ENCODE measurements around the gene NUDT3. TPM values are rescaled to one million over a fixed set of nuclear protein-coding genes. Genes with fewer than 3 reads are reported as not detected.

The NUDT3 gene
- total and polyA plus RNA-seq, 9 of the 15 experiments (the other 6 are each of a cell fraction or from before 2014, with no cell fraction given) = 5.4 to 81.2 (median 56.4) TPM

DNA sequence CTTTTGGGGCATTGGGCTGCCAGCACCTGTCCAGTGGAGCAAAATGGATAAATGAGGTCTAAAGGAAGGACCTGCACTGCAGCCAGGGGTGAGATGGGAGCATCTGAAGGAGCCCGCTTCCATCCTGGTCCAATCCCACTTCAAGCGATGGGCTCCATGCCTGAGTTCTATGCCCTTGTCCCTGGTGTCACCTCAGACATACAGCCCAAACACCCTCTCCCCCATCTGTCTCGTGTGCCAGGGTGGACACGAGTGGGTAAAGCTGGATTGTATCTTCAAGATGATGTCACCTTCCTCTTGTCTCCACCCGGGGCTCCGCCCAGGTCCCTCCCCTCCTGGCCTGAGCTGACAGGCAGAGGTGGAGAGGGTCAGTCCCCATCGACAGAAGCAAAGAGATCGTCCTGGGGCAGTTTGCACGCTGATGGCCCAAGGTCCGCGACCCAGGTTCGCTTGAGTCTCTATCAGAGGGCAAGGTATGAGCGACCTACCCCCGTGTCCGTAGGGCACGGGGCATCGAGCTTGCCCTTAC lies 144.2 kb downstream of the NUDT3 start (continued):
- TF ChIP-seq POLR3G (IDR thresholded peaks at IDR 0.05; ENCODE audit: extremely low read depth, insufficient read length, insufficient replicate concordance) (no peak), MEF2D (tag; conservative IDR thresholded peaks at IDR 0.05; ENCODE audit: low read depth) (no peak), TEAD4 (IDR thresholded peaks at IDR 0.05; ENCODE audit: low read length) (no peak), TEAD4 (CRISPR knock-in tag; IDR thresholded peaks at IDR 0.05; ENCODE audit: borderline replicate concordance) (no peak), SMAD1 (IDR thresholded peaks at IDR 0.05; ENCODE audit: low read depth, low read length, partially characterized antibody) (peak; percentile 62), ZNF224 (CRISPR knock-in tag; IDR thresholded peaks at IDR 0.05) (peak; percentile 25; the same call in 1 of the 2 replicates), ZNF57 (CRISPR knock-in tag; IDR thresholded peaks at IDR 0.05) (0 out of 2 replicates have a peak, but pooled peaks have one; percentile 10), CREM (IDR thresholded peaks at IDR 0.05; ENCODE audit: low read depth) (peak; percentile 43; the same call in 1 of the 2 replicates), CTBP1 (IDR thresholded peaks at IDR 0.05; ENCODE audit: borderline replicate concordance) (no peak; the same call in 1 of the 2 replicates), JUND (IDR thresholded peaks at IDR 0.05; ENCODE audit: borderline replicate concordance, low read depth, low read length) (peak; percentile 90), JUND (tag; IDR thresholded peaks at IDR 0.05; ENCODE audit: borderline replicate concordance, low read depth, low read length) (peak; percentile 87; the same call in 2 of the 3 replicates), U2AF2 (optimal IDR thresholded peaks at IDR 0.05; ENCODE audit: low read depth, low read length) (no peak), RBM39 (optimal IDR thresholded peaks at IDR 0.05; ENCODE audit: low read depth, low read length) (peak; percentile 10), POLR2AphosphoS2 (IDR thresholded peaks at IDR 0.05; ENCODE audit: low read length) (peak; percentile 15; the same call in 1 of the 2 replicates), SAP30 (IDR thresholded peaks at IDR 0.05; ENCODE audit: borderline replicate concordance, insufficient read depth, low read depth, low read length, poor library complexity, severe bottlenecking) (peak; percentile 86)
- TF ChIP-seq, protein P1, sequence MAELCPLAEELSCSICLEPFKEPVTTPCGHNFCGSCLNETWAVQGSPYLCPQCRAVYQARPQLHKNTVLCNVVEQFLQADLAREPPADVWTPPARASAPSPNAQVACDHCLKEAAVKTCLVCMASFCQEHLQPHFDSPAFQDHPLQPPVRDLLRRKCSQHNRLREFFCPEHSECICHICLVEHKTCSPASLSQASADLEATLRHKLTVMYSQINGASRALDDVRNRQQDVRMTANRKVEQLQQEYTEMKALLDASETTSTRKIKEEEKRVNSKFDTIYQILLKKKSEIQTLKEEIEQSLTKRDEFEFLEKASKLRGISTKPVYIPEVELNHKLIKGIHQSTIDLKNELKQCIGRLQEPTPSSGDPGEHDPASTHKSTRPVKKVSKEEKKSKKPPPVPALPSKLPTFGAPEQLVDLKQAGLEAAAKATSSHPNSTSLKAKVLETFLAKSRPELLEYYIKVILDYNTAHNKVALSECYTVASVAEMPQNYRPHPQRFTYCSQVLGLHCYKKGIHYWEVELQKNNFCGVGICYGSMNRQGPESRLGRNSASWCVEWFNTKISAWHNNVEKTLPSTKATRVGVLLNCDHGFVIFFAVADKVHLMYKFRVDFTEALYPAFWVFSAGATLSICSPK (IDR thresholded peaks at IDR 0.05; ENCODE audit: borderline replicate concordance) = 0 out of 2 replicates have a peak, but pooled peaks have one; percentile 31
- TF ChIP-seq, protein P2, sequence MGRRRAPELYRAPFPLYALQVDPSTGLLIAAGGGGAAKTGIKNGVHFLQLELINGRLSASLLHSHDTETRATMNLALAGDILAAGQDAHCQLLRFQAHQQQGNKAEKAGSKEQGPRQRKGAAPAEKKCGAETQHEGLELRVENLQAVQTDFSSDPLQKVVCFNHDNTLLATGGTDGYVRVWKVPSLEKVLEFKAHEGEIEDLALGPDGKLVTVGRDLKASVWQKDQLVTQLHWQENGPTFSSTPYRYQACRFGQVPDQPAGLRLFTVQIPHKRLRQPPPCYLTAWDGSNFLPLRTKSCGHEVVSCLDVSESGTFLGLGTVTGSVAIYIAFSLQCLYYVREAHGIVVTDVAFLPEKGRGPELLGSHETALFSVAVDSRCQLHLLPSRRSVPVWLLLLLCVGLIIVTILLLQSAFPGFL (CRISPR knock-in tag; IDR thresholded peaks at IDR 0.05) = peak; percentile 93; the same call in 1 of the 2 replicates
- TF ChIP-seq, protein P3, sequence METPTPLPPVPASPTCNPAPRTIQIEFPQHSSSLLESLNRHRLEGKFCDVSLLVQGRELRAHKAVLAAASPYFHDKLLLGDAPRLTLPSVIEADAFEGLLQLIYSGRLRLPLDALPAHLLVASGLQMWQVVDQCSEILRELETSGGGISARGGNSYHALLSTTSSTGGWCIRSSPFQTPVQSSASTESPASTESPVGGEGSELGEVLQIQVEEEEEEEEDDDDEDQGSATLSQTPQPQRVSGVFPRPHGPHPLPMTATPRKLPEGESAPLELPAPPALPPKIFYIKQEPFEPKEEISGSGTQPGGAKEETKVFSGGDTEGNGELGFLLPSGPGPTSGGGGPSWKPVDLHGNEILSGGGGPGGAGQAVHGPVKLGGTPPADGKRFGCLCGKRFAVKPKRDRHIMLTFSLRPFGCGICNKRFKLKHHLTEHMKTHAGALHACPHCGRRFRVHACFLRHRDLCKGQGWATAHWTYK (CRISPR knock-in tag; IDR thresholded peaks at IDR 0.05) = 0 out of 2 replicates have a peak, but pooled peaks have one; percentile 10
- TF ChIP-seq, protein P4, sequence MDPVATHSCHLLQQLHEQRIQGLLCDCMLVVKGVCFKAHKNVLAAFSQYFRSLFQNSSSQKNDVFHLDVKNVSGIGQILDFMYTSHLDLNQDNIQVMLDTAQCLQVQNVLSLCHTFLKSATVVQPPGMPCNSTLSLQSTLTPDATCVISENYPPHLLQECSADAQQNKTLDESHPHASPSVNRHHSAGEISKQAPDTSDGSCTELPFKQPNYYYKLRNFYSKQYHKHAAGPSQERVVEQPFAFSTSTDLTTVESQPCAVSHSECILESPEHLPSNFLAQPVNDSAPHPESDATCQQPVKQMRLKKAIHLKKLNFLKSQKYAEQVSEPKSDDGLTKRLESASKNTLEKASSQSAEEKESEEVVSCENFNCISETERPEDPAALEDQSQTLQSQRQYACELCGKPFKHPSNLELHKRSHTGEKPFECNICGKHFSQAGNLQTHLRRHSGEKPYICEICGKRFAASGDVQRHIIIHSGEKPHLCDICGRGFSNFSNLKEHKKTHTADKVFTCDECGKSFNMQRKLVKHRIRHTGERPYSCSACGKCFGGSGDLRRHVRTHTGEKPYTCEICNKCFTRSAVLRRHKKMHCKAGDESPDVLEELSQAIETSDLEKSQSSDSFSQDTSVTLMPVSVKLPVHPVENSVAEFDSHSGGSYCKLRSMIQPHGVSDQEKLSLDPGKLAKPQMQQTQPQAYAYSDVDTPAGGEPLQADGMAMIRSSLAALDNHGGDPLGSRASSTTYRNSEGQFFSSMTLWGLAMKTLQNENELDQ (CRISPR knock-in tag; IDR thresholded peaks at IDR 0.05; ENCODE audit: borderline replicate concordance) = peak; percentile 87; the same call in 1 of the 2 replicates
- TF ChIP-seq, protein P5, sequence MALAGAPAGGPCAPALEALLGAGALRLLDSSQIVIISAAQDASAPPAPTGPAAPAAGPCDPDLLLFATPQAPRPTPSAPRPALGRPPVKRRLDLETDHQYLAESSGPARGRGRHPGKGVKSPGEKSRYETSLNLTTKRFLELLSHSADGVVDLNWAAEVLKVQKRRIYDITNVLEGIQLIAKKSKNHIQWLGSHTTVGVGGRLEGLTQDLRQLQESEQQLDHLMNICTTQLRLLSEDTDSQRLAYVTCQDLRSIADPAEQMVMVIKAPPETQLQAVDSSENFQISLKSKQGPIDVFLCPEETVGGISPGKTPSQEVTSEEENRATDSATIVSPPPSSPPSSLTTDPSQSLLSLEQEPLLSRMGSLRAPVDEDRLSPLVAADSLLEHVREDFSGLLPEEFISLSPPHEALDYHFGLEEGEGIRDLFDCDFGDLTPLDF (CRISPR knock-in tag; IDR thresholded peaks at IDR 0.05) = no peak
